Measurements from ENCODE around the gene RDX. TPM values are rescaled to one million over a fixed set of nuclear protein-coding genes. Genes with fewer than 3 reads are reported as not detected.

Gene RDX
- 159 TPM for polyA plus RNA-seq (ENCODE audit: insufficient read length)
- long read RNA-seq, donor 1, full-length matches to known transcripts = 6 of 68 reads
- long read RNA-seq, donor 1, partial matches to known transcripts = 62 of 68 reads
- long read RNA-seq, donor 1, other reads (novel, unspliced or antisense) = 0 of 68 reads
- long read RNA-seq, donor 2, full-length matches to known transcripts = 8 of 39 reads
- long read RNA-seq, donor 2, partial matches to known transcripts = 31 of 39 reads
- long read RNA-seq, donor 2, other reads (novel, unspliced or antisense) = 0 of 39 reads
- long read RNA-seq, donor 3, full-length matches to known transcripts = 6 of 28 reads
- long read RNA-seq, donor 3, partial matches to known transcripts = 22 of 28 reads
- long read RNA-seq, donor 3, other reads (novel, unspliced or antisense) = 0 of 28 reads
- long read RNA-seq, donor 4, partial matches to known transcripts = 0 of 3 reads
- long read RNA-seq, donor 4, other reads (novel, unspliced or antisense) = 0 of 3 reads
- long read RNA-seq, donor 5, full-length matches to known transcripts = 11 of 38 reads
- long read RNA-seq, donor 5, partial matches to known transcripts = 27 of 38 reads
- long read RNA-seq, donor 5, other reads (novel, unspliced or antisense) = 0 of 38 reads
- long read RNA-seq, donor 6, partial matches to known transcripts = 50 of 54 reads
- long read RNA-seq, donor 6, other reads (novel, unspliced or antisense) = 0 of 54 reads
- long read RNA-seq, donor 7, full-length matches to known transcripts = 7 of 61 reads
- long read RNA-seq, donor 7, partial matches to known transcripts = 54 of 61 reads
- long read RNA-seq, donor 7, other reads (novel, unspliced or antisense) = 0 of 61 reads
- long read RNA-seq, donor 8, full-length matches to known transcripts = 4 of 9 reads
- long read RNA-seq, donor 8, partial matches to known transcripts = 5 of 9 reads
- long read RNA-seq, donor 8, other reads (novel, unspliced or antisense) = 0 of 9 reads

DNA sequence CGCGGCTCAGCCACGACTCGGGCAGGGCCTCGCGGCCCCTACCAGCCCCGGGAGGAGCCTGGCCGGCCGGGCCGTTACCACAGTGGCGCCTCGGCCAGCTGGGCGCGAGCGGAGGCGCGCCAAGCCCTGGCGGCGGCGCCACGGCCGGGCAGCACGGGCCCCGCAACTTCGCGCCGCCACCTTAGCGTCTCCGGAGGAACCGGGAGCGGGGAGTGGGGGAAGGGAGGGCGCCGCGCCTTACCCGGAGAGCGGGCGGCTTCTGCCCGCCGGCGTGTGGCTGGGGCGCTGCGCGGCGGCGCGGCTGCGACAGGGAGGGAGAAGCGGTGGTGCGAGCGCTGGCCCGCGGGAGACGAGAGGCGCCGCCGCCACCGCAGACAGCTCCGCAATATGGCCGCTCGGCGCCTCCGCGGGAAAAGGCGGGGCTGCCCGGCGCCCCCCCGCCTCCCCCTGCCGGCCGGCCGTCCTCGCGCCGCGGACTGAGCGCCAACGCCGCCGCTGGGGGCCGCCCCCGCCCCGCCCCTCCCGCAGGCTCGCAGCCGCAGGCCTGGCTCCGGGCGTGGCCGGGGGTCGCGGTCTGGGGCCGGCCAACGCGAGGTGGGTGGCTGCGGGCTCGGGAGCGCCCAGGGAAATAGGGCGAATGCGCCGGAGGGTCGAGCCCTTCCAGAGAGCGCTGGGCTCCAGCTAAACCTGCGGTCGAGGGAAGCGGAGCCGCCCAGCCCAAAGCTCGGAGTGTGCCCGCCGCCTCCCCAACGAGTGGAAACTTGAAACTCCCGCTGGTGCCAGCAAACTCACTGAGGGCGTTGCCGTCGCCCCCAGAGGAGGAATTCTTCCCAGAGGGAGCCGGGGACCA, at the start of gene RDX:
RDX (minus strand) TSS at position 389 of the 850 bp plus-strand sequence. CDS start 16,922 bp downstream, outside the sequence.
- DNase-seq = peak; percentile 82

DNA sequence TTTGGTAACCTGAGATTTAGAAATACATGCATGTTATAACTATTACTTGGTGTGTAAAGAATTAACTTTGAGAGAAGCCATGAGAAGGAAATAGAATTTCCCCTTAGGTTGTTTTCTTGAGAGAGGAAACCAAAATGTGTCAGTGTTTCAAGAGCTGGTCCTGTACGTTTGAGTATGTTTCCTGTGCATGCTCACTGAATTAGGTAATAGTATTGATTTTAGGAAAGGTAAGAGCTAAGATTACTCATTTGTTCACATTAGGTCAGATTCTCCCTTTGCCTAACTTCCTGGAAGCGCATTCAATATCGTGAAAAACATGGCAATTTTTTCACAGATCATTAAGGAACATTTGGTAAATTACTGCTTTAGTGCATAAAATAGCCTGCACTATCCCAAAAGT, 49.3 kb upstream of the RDX start:
- no peak for DNase-seq

DNA sequence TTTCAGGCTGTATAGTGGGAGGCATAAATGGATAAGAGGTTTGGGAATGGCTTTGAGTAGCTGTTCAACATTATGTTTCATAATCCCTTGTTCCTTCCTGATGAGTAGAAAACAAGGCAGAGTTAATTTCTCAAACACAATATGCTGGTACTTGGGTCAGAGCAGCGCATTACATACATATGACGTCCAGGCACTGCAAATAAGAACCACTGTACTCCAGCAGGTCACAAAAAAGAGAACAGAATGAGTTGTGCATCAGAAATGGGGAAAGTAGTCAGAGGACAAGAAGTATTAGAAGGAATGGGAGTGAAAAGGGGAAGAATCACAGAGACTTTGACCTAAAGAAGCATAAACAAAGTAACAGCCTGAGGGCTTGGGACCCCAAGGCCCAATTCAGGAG, 44.0 kb upstream of the RDX start:
- no peak for DNase-seq

DNA sequence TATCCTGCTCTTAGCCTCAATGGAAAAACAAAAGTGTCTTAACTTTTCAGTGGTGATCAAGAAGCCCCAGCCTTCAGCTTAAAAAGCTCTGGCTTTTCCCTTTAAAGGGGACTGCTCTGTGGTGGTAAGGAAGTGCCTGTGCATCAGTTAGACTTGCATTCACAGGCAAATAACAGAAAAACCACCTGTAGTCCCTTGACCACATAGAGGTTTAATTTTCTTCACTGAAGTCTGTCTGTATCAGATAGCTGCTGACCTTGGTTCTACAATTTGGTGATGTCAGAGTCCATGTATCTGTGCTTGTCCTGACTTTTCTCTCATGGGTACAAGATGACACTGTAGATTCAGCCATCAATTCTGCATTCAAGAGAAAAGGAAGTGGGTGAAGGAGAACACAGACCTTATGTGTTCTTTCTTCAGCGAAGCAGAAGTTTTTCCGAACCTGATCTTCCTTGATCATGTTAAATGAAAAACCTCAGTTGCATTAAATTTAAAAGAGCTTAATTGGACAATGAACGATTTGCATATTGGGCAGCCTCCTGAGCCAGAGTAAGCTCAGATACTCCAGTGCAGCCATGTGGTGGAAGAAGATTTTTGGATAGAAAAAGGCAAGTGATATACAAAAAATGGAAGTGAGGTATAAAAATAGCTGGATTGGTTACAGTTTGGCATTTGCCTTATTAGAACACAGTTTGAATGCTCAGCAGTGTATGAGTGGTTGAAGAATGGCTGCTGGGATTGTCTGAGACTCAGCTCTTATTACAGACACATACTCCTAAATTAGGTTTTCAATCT, 43.2 kb upstream of the RDX start:
- DNase-seq = no peak

DNA sequence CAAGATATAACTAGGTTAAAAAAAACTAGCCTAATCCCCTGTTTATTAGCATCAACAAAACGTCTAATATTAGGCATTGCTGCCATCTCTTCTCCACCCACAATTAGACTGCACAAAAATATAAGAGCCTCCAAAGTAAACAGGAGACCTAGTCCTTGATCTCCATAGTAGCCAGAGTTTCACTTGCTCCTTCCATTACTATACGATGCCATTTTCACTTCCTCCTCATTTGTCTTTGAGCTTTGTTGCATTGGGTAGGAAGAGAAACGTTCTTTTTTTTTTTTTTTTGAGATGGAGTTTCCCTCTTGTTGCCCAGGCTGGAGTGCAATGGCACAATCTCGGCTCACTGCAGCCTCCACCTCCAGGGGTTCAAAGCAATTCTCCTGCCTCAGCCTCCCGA, 42.3 kb upstream of the RDX start:
- no peak for DNase-seq

DNA sequence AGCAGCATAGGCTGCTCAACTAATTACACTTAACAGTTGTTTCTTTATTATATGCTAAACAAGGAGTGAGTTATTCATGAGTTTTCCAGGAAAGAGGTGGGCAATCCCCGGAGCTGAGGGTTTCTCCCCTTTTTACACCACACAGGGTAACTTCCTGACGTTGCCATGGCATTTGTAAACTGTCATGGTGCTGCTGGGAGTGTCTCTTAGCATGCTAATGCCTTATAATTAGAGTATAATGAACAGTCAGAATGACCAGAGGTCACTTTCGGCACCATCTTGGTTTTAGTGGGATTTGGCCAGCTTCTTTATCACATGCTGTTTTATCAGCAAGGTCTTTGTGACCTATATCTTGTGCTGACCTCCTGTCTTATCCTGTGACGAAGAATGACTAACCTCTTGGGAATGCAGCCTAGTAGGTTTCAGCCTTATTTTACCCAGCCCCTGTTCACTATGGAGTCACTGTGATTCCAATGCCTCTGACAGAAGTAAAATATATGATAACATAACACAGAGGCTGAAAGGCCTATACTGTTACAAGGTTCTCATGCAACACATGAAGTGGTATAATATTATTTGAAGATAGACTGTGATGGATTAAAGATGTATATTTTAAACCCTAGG, 41.3 kb upstream of the RDX start:
- DNase-seq = no peak

DNA sequence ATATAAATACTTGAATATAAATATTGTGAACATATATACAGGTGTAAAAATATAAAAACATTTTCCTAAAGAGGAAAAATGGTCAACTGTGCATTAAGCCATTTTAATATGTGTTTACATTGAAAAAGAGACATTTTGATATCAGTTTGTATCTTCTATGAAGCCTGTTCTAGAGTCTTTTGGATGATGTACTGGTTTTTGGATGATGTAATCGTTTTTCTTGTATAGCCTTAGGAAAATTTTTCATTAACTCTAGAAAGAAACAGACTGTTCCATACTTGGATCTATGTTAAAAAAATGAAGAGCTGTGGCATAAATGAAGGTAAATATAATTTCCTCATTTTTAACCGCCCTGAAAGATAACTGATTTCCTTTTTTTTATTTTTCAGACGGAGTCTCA, 39.6 kb upstream of the RDX start:
- DNase-seq = no peak

DNA sequence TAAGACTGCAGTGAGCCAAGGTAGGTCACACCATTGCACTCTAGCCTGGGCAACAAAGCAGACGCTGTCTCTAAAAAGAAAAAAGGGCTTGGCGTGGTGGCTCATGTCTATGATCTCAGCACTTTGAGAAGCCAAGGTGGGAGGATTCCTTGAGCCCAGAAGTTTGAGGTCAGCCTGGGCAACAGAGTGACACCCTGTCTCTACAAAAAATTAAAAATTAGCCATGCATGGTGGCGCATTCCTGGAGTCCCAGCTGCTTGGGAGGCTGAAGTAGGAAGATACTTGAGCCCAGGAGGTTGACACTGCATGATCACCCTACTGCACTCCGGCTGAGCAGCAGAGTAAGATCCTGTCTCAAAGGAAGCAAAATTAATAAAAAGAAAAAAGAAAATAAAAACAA, 38.9 kb upstream of the RDX start:
- DNase-seq = no peak

DNA sequence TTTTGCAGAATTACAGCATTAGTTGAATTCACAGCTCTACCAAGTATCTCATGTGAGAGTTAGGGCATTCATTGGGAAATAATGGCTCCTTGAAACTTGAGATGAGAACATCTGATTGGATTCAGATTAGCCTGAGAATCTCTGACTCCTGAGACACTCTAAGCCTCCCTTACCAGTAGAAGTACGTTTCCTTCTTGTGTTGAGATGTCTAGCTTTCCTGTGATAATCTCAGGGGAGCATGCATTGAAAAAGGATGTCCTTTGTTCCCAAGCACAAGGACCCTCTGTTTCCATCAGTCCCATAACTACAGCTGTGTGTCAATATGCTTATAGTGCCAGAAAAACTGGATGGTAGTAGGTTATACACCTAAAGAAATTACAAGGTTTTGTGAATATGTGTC, 35.2 kb upstream of the RDX start:
- no peak for DNase-seq

DNA sequence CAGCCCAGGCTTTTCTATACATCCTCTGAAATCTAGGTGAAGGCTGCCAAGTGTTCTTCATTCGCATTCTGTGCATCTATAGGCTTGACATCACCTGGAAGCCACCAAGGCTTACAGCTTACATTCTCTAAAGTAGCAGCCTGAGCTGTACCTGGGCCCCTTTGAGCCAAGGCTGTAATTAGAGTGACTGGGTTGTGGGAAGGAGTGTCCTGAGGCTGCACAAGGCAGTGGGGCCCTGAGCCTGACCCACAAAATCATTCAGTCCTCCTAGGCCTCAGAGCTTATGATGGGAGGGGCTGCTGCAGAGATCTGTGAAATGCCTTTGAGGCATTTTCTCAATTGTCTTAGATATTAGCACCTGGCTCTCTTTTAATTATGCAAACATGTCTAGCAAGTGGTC, 33.0 kb upstream of the RDX start:
- no peak for DNase-seq

DNA sequence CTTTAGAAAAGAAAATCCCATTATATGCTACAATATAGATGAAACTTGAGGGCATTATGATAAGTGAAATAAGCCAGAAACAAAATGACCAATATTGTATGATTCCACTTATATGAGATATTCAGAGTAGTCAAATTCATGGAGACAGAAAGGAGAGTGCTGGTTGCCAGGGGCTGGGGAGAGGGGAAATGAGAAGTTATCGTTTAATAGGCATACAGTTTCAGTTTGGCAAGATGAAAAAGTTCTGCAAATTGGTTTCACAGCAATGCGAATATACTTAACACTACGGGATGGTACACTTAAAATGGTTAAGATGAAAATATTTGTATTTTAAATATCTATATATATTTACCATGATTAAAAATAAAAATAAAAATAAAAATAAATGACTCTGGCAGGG, 31.1 kb upstream of the RDX start:
- no peak for DNase-seq

DNA sequence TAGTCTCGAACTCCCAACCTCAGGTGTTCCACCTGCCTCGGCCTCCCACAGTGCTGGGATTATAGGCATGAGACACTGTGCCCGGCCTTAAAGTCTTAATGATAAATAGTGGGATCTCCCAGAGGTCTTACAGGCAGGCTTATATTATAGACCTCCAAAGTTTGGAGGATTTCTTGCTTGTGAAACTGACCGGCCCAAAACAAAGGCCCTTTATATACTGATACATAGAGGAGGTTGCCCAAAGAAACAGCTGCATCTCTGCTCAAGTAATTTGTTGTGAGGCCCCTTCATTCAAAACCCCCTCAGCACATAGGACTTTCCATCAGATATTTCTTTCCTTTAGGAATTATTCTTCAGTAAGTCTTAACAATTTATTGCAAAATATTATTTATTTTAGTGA, 27.4 kb upstream of the RDX start:
- DNase-seq = no peak

DNA sequence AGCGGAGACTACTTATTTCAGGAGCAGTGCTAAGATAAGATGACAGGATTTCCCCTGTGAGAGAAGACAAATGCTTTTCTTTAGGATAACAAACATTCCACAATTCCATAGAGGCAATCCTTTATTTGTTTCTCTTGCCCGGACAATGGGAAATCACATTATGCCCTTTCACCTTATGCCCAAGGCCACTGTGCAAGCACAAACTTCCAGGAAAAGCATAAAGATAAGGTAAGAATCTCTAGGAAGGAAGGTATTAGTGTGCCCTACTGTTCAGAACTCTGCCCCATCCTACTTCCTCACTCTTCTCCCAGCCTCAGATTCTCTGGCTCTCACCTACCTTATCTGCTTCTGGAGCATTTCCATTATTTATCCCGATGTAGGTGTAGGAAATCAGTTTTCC, 23.1 kb upstream of the RDX start:
- no peak for DNase-seq

DNA sequence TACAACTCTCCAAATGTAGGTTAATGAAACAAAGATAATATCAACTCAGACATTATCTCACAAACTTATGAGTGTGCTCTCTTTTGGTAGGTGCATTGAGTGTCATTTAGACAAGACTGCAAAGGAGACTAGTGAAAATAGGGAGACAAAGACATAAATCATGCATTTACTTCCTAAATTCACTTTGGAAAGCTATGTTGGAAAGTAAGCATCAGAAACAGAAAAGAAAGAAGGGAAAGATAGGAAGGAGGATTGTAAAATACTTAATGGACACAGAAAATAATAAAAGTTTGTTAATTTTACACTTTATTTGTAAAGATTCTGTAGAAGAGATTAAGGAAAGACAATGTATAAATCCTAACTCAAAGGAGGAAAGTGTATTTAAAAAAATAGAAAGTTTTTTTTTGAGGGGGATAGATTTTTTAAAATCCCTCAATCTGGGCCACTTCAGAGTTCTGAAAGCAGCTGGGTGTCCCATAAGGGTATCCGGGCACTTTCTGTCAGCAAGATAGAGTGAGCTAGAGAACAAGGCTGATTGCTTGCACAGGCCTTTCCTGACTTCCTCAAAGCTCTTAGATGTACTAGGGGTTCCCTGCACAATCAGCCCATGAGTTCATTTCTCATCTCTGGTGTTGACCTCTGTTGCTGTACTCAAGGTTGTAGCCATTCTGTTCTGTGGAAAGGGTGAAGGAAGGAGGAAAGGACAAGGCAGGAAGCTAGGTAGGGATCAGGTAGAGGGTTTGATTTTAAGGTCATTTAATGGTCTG, 22.4 kb upstream of the RDX start:
- no peak for DNase-seq

DNA sequence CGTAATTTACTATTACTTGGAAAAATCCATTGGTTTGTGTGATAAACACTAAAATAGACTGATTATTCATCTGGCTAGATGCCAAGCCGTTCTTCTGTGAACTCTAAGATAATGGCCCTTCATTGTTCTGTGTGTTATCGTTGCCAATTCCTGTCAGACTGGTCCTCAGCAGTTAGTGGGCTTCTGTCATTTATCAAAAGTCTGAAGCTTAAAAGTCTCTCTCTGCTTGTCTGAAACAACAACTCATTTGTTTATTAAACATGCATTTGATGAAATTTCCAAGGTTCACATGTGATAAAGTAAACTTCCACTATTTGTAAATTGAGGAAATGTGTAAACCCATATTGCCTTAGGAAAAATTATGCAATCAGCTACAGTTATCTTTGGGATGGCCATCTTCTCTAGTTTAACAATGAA, 21.1 kb upstream of the RDX start:
- peak; percentile 14 for DNase-seq

DNA sequence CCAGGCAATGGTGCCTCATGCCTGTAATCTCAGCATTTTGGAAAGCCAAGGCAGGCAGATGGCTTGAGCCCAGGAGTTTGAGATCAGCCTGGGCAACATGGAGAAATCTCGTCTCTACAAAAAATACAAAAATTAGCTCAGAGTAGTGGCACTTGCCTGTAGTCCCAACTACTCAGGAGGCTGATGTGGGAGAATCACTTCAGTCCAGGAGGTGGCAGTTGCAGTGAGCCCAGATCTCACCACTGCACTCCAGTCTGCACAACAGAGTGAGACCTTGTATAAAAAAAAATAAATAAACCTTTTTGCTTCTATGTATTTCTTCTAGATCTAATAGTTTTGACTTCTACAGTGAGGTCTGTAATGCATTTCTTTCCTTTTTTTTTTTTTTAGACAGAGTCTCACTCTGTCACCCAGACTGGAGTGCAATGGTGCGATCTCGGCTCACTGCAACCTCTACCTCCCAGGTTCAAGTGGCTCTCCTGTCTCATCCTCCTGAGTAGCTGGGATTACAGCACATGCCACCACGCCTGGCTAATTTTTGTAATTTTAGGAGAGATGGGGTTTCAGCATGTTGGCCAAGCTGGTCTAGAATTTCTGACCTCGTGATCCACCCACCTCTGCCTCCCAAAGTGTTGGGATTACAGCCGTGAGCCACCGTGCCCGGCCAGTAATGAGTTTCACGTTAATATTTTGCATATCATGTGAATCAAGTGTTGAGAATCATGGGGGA, 18.1 kb upstream of the RDX start:
- DNase-seq = no peak

DNA sequence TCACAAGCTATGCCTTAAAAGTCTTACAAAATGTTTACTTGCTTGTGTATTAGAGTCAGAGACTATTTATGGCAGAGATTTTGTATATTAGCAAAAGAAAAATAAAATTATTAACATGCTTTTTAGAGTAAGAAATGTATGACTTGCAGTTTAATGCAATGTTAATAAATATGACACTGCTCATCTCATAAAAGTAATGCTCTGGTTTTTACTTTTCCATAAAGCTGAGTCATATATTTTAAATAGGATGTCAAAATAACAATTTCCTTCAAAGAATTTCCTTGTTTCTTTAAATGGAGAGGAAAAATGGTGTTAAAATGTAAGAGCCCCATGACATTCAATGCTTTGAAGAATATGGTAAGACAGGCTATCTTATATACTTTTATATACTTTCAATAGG, 16.3 kb upstream of the RDX start:
- DNase-seq = no peak

DNA sequence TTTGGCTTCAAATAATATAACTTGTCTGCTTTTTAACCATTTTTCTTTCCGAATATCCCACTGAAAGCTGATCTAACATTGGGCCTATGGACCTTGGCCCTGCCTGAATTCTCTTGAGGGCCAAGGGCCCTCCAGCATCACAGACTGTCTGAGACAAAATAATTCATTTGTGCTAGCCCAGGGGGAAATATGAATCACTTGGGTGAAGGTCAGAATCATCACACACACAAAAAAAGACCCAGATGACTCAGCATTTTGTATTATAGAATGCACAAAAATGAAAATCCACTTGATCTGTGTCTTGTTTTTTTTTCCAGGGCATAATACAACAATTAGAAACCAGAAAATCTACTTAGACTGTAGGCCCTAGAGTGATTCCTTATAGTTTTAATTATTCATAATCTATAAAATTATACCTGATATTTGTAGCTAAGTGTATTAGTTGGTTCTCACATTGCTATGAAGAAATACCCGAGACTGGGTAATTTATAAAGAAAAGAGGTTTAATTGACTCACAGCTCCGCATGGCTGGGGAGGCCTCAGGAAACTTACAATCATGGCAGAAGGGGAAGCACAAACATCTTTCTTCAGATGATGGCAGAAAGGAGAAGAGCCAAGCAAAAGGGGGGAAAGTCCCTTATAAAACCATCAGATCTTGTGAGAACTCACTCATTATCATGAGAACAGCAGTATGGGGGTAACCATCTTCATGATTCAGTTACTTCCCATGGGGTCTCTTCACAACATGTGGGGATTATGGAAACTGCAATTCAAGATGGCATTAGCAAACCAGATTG, 15.6 kb upstream of the RDX start:
- DNase-seq = no peak

Measured in left kidney (tissue), 8 donors.